ENCODE results near the gene SPOCK3. TPM values are rescaled to one million over a fixed set of nuclear protein-coding genes. Genes with fewer than 3 reads are reported as not detected.

Gene SPOCK3
- total RNA-seq, 2 donors from 2014 or later, result not detected

DNA sequence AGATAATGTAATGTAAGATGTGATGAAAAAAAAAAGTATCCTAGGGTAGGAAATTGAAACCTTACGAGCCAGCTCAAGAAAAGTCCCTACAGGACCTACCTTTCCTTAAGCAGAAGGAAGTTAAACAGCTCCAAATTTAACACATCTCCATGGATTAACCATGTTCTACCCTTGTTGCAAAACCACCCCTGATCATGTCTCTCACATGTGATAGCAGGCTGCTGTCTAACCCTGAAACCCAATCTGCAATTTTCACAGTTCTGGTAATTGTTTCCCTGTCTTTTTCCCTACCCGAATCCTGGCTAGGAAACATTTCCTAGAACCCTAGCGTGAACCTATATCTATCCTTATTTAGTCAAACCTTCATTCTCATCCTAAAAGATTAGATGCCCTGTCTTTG lies 198.9 kb downstream of the SPOCK3 start:
- Mint-ChIP-seq H3K27me3 (no peaks in the 10 kb centered on the region), H3K27ac (no peak overlapping the region), H3K4me3 (no peak overlapping the region), H3K4me1 (no peaks in the 10 kb centered on the region), H3K9me3 (no peaks in the 10 kb centered on the region), H3K36me3 (ENCODE audit: low read depth) (no peaks in the 10 kb centered on the region)
- ATAC-seq (replicated peaks), result no peak

DNA sequence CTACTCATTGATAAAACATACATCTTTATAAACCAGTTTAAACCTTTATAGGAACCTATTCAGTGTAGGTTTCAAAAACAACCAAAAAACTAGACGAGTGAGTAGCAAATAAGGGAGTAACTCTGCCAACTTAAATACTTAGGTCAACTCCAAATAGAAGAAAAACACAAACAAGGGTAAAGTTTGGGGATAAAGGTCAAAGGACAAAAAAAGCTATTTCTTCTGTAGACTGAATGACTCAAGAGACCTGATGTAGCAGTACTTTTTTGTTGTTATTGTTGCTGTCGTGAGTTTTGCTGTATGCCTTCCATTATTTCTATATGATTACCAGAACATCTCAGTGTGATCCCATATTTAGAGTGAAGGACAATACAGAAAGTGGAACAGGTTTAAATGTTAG lies 199.3 kb downstream of the SPOCK3 start:
- H3K9me3 Mint-ChIP-seq, result no peaks in the 10 kb centered on the region
- ATAC-seq (replicated peaks), result no peak
- H3K27me3 Mint-ChIP-seq, result no peaks in the 10 kb centered on the region
- no peaks in the 10 kb centered on the region for H3K4me1 Mint-ChIP-seq
- no peak overlapping the region for H3K27ac Mint-ChIP-seq
- no peaks in the 10 kb centered on the region for H3K36me3 Mint-ChIP-seq (ENCODE audit: low read depth)
- H3K4me3 Mint-ChIP-seq, result no peak overlapping the region

DNA sequence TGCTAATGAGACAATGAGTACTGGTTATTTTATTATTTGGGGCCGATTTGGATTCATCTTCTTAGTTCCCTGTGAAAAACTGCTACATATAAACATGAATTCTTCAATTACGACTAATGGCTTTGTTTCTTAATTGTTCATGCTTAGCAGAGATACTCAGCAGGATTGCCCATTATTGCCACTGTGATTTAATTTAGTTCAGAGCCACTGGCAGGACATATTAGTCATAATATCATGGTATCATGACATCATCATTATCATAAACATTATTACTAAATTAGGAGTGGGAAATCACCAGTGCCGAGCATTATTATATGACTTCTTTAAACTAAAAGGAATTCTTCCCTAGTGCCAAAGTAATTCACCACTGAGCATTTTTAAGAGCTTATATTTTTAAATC lies 201.4 kb downstream of the SPOCK3 start:
- Mint-ChIP-seq H3K4me1 (no peaks in the 10 kb centered on the region), H3K9me3 (no peaks in the 10 kb centered on the region), H3K4me3 (no peak overlapping the region), H3K36me3 (ENCODE audit: low read depth) (no peaks in the 10 kb centered on the region), H3K27ac (no peak overlapping the region), H3K27me3 (no peaks in the 10 kb centered on the region)
- no peak for ATAC-seq (replicated peaks)

DNA sequence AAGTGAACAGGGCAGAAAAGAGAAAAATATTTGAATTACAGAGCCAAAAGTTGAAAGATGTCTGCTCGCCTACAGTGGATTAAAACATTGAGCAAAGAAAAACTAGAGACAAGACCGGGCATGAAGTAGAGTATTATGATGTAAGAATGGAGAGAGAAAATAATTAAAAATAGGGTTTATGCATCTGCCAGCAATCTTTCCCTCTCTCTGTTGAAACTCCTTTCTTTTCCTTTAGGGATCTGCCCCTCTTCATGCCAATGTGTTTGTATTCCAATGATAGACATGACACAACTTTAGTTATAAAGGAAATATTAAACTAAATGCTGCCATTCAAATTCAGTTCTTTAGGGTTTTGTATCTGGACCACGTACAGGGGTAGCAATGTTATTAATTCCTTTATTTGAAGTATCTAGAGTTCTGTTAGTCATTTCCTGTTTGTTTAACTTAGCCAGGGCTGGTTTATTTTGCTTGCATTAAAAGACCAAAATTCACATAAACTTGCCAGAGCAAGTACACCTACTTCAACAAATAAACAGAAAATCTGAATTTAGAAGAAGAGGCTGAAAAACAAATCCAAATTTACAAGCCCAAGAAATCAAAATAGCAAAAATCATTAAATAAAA lies 202.6 kb downstream of the SPOCK3 start:
- no peak overlapping the region for H3K27ac Mint-ChIP-seq
- no peaks in the 10 kb centered on the region for H3K9me3 Mint-ChIP-seq
- H3K36me3 Mint-ChIP-seq (ENCODE audit: low read depth), result no peaks in the 10 kb centered on the region
- H3K4me3 Mint-ChIP-seq, result no peak overlapping the region
- H3K27me3 Mint-ChIP-seq, result no peaks in the 10 kb centered on the region
- ATAC-seq (replicated peaks), result no peak
- no peaks in the 10 kb centered on the region for H3K4me1 Mint-ChIP-seq

DNA sequence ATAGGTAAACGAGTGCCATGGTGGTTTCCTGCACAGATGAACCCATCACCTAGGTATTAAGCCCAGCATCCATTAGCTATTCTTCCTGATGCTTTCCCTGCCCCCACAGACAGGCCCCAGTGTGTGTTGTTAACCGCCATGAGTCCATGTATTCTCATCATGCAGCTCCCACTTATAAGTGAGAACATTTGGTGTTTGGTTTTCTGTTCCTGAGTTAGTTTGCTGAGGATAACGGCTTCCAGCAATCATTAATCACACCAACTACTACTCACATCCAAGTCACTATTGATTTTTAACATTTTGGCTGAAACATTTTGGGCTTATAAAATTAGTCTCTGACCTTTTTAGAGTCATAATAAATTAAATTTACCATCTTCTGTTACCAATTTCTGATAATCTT lies 205.3 kb downstream of the SPOCK3 start:
- Mint-ChIP-seq H3K27me3 (no peaks in the 10 kb centered on the region), H3K4me3 (no peak overlapping the region), H3K36me3 (ENCODE audit: low read depth) (no peaks in the 10 kb centered on the region), H3K27ac (no peak overlapping the region), H3K4me1 (no peaks in the 10 kb centered on the region), H3K9me3 (no peaks in the 10 kb centered on the region)
- ATAC-seq (replicated peaks), result no peak

DNA sequence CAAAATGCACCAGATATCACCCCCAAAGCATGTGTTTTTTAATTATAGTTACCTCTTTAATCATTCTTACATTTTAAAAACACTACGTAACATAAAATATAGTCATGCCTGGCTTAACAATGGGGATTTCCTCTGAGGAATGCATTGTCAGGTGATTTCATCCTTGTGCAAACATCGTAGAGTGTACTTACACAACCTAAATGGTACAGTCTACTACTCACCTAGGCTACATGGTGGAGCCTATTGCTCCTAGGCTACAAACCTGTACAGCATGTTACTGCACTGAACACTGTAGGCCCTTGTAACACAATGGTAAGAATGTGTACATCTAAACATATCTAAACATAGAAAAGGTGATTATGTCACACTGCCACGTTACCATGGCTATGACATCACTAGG lies 208.6 kb downstream of the SPOCK3 start:
- Mint-ChIP-seq H3K4me3 (no peak overlapping the region), H3K9me3 (no peaks in the 10 kb centered on the region), H3K27ac (no peak overlapping the region), H3K27me3 (no peaks in the 10 kb centered on the region), H3K36me3 (ENCODE audit: low read depth) (no peaks in the 10 kb centered on the region), H3K4me1 (no peaks in the 10 kb centered on the region)
- no peak for ATAC-seq (replicated peaks)

DNA sequence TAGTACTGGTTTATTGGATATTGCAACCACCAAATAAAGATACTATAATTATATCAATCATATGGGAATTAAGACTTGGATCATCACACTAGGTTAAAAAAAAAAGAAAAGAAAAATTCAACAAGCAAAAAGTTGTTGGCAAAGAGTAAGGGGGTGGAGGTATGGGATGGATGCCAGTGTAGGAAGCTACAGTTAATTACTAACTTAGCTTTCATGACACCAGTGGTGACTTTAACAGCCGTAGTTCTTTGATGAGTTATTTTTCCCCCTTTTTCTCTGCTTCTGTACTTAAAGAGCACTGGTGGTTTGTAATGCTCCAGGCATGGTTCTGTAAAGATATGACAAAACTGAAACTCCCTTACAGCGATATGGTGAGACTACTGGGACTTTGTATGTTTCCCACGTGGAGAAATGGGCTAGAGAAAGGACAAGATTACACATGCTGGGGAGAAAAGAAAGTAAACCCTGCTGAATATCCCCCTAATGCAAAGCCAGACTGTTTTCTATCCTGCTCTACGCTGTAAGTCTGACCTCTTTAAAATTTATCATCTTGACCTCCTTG lies 210.8 kb downstream of the SPOCK3 start:
- H3K4me1 Mint-ChIP-seq, result no peaks in the 10 kb centered on the region
- no peaks in the 10 kb centered on the region for H3K36me3 Mint-ChIP-seq (ENCODE audit: low read depth)
- no peak for ATAC-seq (replicated peaks)
- no peaks in the 10 kb centered on the region for H3K9me3 Mint-ChIP-seq
- no peak overlapping the region for H3K4me3 Mint-ChIP-seq
- peaks cover 3% of the 10 kb centered on the region for H3K27me3 Mint-ChIP-seq
- no peak overlapping the region for H3K27ac Mint-ChIP-seq

DNA sequence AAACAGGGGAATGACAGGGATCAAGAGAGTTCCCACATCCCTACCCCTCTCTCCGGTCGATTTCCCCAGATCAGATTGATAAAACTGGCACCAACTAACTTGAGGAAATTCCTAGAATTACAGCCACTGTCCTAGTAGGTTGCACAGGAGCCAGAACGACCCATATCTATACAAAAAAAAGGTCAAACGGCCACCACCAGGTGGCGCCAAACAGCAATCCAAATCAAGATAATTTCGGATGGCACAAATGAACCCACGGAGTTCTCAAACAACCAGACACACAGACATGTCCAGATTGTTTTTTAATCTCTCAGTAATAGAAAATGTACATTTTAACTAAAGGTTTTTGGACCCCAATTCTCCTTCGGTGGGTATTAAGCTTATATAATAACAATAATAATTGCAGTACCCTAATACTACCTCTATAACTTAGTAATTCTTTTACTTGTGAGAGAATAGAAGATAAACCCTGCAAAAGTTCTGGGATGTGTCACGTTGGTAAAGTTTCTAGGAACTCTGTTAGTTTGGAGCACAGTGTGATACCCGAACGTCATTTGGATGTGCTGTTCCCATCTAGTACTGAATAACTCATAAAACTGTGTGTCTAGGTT lies 212.6 kb downstream of the SPOCK3 start:
- no peak overlapping the region for H3K27ac Mint-ChIP-seq
- H3K4me1 Mint-ChIP-seq, result no peaks in the 10 kb centered on the region
- H3K9me3 Mint-ChIP-seq, result no peaks in the 10 kb centered on the region
- peaks cover 3% of the 10 kb centered on the region for H3K27me3 Mint-ChIP-seq
- H3K36me3 Mint-ChIP-seq (ENCODE audit: low read depth), result no peaks in the 10 kb centered on the region
- no peak for ATAC-seq (replicated peaks)
- H3K4me3 Mint-ChIP-seq, result no peak overlapping the region

DNA sequence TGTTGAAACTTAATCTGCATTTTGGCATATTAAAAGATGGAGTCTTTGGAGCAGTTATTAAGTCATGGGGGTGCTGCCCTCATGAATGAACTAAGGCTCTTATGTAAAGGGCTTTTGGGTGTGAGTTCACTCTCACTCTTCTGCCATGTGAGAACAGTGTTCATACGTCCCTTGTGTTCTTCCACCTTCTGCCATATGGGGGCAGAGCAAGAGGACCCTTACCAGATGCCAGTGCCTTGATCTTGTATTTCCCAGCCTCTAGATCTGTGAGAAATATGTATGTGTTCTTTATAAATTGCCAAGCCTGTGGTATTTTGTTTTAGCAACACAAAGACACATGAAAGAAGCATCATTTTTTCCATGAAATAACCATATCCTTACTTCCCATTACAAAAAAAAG lies 213.9 kb downstream of the SPOCK3 start:
- Mint-ChIP-seq H3K9me3 (no peaks in the 10 kb centered on the region), H3K4me3 (no peak overlapping the region), H3K27me3 (peaks cover 3% of the 10 kb centered on the region), H3K4me1 (no peaks in the 10 kb centered on the region), H3K36me3 (ENCODE audit: low read depth) (no peaks in the 10 kb centered on the region), H3K27ac (no peak overlapping the region)
- no peak for ATAC-seq (replicated peaks)

DNA sequence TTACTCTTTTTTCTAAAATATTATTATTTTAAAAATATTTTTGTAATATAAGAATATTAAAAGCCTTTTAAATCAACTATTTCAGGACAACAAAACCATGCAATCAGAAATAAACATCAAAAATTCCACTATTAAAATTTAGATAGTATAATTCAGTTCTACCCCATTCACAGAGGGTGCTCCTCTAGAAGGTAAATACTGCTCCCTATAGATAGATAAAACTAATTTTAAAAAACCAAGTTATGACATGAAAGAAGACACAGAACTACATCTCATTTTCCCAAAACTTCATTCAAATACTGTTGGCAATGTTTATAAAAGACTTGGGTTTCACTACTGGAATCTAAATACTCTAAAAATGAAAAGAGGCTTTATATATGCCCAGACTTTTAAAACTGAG lies 219.3 kb downstream of the SPOCK3 start:
- ATAC-seq (replicated peaks), result no peak
- Mint-ChIP-seq H3K4me3 (no peak overlapping the region), H3K27me3 (peaks cover 3% of the 10 kb centered on the region), H3K4me1 (no peaks in the 10 kb centered on the region), H3K36me3 (ENCODE audit: low read depth) (no peaks in the 10 kb centered on the region), H3K9me3 (no peaks in the 10 kb centered on the region), H3K27ac (no peak overlapping the region)

DNA sequence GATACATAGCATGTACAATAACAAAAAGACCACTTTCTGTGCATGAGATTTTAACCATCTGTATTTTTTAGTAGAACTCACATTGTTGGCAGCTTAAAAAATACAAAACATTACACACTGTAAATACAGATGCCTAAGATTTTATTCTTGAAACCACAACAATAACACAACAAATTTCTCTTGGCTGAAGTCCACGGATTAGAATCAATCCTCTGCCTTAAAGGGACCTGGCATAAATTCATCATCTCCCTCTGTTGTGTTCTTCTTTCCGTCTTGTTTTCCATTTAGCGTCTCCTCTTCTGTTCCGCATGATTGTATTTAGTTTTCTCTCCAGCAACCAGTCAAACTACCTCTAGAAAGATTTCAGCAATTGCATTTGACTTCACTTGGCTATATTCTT lies 231.0 kb downstream of the SPOCK3 start:
- H3K36me3 Mint-ChIP-seq (ENCODE audit: low read depth), result no peaks in the 10 kb centered on the region
- no peaks in the 10 kb centered on the region for H3K4me1 Mint-ChIP-seq
- H3K27me3 Mint-ChIP-seq, result no peaks in the 10 kb centered on the region
- H3K27ac Mint-ChIP-seq, result no peak overlapping the region
- ATAC-seq (replicated peaks), result no peak
- no peak overlapping the region for H3K4me3 Mint-ChIP-seq
- peaks cover 4% of the 10 kb centered on the region for H3K9me3 Mint-ChIP-seq

DNA sequence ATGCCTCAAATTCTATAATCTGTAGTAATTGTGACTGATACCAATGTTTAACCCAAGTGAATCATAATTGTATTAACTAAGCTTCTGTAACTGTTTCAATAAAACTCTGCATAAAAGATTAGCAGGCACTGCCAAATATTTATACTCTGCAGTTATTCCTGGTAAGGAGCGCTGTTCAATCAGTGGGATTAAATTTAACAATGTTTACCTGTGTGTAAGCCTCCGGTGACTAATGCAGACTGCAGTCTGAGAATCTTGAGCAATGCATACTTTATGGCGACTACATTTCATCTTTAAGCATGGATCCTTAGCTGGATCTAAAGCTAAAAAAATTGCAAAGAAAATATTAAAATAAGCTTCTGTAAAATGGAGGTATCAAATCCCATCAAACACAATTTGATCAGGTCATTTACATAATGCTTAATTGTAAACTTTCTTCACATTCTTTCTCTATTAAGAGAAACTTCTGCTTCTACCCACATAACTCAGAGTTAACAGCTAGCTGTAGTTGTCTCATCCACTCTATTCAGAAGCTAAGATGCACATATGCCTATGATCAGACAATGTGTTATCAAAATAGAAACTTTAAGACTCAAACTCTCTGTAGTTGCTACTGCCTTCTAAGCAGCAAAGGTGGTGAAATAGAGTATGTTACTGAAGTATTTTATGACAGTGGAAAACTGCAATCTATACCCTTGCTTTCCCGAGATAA lies 234.0 kb downstream of the SPOCK3 start:
- H3K27ac Mint-ChIP-seq, result no peak overlapping the region
- peaks cover 4% of the 10 kb centered on the region for H3K9me3 Mint-ChIP-seq
- H3K27me3 Mint-ChIP-seq, result no peaks in the 10 kb centered on the region
- no peak for ATAC-seq (replicated peaks)
- H3K36me3 Mint-ChIP-seq (ENCODE audit: low read depth), result no peaks in the 10 kb centered on the region
- no peaks in the 10 kb centered on the region for H3K4me1 Mint-ChIP-seq
- no peak overlapping the region for H3K4me3 Mint-ChIP-seq

DNA sequence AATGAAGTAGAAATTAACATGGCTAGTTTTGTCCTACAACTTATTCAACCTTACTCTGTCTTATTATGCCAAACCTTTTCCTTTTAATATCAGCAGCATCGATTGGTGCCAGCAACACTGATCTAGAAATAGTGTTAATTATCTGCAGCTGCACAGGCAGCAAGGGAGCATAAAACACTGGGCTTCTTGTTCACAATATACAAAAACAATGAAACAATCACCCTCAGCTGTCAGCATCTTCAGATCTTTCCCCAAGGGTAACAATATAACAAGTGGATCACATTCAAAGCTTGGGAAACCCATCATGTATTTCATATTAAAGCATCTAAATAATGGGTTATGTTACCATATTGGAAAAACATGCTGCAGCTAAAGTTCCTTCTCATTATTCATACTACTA lies 238.1 kb downstream of the SPOCK3 start:
- no peaks in the 10 kb centered on the region for H3K9me3 Mint-ChIP-seq
- no peaks in the 10 kb centered on the region for H3K4me1 Mint-ChIP-seq
- no peaks in the 10 kb centered on the region for H3K36me3 Mint-ChIP-seq (ENCODE audit: low read depth)
- no peak overlapping the region for H3K27ac Mint-ChIP-seq
- no peak overlapping the region for H3K4me3 Mint-ChIP-seq
- no peaks in the 10 kb centered on the region for H3K27me3 Mint-ChIP-seq
- ATAC-seq (replicated peaks), result no peak

DNA sequence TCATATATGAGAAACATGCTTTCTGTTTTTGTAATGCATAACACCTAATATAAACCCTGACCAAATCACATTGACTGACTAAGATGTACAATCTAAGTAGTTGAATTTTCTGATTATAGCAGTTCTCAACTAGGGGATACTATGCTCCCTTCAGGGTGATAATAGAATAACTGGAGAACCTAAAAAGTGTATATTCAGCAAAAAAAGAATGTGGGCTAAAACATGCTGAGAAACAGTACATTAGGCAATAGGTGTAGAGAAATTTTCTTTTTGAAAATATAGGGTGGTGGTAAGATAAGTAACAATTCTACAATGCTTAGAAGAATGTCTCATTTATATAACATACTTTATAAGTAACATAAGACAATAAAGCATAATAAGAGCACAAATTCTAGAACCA lies 239.6 kb downstream of the SPOCK3 start:
- no peak overlapping the region for H3K4me3 Mint-ChIP-seq
- no peaks in the 10 kb centered on the region for H3K4me1 Mint-ChIP-seq
- H3K36me3 Mint-ChIP-seq (ENCODE audit: low read depth), result no peaks in the 10 kb centered on the region
- no peak for ATAC-seq (replicated peaks)
- no peaks in the 10 kb centered on the region for H3K9me3 Mint-ChIP-seq
- no peak overlapping the region for H3K27ac Mint-ChIP-seq
- H3K27me3 Mint-ChIP-seq, result no peaks in the 10 kb centered on the region

DNA sequence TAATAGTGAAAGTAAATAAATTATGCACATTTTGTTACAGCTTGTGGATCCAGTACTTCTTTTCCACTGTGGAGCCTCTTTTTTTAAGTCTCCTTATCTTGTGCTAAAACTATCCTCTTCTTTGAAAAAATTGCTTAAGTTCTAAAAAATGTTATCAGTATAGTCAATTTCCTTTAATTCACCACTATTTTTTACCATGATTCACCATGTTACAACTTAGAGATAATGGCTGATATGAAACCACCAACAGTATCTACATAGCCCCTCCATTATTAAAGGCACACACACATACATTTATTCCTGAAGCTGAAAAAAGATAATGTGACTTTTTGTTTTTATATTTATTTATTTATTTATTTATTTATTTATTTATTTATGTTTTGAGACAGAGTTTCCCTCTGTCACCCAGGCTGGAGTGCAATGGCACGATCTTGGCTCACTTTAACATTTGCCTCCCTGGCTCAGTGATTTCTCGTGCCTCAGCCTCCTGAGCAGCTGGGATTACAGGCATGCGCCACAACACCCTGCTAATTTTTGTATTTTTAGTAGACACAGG lies 243.2 kb downstream of the SPOCK3 start:
- no peak for ATAC-seq (replicated peaks)
- no peaks in the 10 kb centered on the region for H3K9me3 Mint-ChIP-seq
- H3K27me3 Mint-ChIP-seq, result no peaks in the 10 kb centered on the region

More for the DNA sequence above, 243.2 kb downstream of the SPOCK3 start:
- no peak overlapping the region for H3K4me3 Mint-ChIP-seq
- H3K36me3 Mint-ChIP-seq (ENCODE audit: low read depth), result no peaks in the 10 kb centered on the region
- H3K27ac Mint-ChIP-seq, result no peak overlapping the region
- no peaks in the 10 kb centered on the region for H3K4me1 Mint-ChIP-seq

Data from activated T-helper 17 cell treated with anti-CD3 and anti-CD28 coated beads, Interleukin-2, amount 50 U/mL, for 72 hours (primary cell).